ENCODE measurements around the gene TPO.

TPO gene

DNA sequence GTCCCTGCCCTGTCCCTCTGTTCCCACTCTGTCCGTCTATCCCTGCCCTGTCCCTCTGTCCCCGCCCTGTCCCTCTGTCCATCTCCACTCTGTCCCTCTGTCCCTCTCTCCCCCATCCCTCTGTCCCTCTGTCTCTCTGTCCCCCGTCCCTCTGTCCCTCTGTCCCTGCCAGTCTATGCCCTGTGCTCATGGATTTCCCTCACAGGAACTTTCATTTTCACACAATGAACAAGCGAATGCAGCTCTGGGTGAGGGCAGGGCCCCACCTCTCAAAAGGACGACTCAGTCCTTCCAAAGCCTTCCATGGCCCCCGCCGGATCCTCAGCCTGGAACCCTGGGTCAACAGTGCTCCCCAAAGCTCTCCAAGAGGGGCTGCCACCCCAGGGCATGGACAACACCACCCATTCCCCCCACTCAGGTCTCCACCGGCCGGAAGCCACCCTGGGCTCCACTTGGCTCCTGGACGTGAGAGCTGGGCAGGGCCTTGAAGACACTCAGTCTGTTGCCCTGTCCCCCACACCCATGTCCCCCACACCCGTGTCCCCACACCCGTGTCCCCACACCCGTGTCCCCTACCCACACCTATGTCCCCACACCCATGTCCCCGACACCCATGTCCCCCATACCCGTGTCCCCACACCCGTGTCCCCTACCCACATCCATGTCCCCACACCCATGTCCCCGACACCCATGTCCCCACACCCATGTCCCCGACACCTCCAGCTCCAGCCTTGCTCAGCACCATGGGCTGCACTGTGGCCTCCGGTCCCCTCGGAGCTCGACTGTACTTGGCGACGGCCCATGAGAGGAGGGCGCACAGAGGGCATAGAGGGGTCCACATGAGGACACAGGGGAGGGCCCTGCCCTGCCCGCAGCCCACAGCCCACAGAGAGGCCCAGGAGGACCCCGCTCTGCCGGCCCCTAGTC lies 175.1 kb downstream of the TPO start:
- no peak for DNase-seq

DNA sequence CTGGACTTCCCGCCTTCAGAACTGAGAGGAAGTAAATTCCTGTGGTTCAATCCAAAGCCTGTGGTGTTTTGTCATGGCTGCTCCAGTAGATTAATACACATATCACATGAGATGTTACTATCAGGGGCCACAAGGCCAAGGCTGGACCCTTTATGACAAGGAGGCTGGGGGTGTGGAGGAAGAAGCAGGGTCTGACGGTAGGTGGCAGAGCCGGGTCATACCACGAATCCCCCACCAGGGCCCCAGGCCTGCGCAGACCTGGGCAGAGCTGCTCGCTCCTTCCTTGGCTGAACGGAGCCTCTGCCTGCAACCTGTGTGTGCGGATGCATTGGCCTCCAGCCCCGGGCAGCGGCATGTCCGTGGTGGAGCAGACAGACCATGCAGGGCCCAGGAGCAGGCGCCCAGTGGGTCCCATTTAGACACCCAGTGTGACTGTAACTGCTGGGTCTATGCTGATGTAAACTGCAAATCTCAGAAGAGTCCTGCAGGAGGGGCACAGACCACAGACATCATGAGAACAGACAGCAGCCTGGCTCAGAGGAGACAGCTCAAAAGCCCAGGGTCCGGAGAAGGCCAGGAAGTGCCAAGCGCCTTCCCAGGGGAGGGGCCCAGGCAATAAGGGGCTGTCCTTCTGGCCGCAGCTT lies 175.8 kb downstream of the TPO start:
- no peak for DNase-seq

DNA sequence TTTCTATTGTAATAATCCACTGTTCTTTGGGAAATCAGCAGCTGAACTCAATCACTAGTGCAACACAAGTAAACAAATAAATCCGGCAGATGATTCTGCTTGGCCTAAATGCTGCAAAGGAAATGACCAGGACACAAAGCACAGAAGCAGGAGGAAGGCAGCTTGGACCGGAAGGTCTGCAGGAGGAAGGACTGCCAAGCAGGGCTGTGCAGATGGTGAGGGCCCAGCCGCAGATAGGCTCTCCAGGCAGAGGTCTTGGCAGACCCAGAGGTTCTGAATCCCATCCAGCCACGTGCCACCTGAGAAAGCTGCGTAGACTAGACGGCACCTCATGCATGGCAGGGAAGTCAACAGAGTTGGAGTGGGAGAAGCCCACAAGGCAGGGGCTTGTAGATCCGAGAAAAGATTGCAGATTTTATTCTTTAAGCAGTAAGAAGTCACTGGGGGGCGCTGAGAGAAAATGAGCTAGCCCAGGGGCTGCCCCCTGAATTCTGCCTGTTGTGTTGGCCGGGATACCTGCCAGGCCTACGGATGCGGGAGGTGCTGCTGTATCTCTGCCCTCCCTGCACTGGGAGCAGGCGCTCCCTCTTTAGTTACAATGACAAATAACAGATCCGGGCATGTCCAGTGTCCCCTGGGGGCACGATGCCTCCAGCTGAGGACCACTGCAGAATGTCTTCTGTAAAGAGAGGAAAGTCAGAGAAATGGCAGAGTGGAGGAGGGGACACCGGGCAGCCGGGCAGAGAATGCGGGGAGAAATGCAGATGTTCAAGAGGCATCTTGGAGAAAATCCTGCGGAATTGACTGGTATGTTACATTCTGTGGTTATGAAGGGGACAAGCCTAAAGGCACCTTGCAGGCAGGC lies 177.6 kb downstream of the TPO start:
- DNase-seq = no peak

GRCh38 chr2:1591461-1591770 lies 178.2 kb downstream of the TPO start:
- no peak for DNase-seq

All from activated CD8-positive, alpha-beta memory T cell treated with anti-CD3 and anti-CD28 coated beads, Interleukin-2, amount 50 U/mL, for 4 hours (primary cell).